ENCODE results near the gene TMEM79.

DNA sequence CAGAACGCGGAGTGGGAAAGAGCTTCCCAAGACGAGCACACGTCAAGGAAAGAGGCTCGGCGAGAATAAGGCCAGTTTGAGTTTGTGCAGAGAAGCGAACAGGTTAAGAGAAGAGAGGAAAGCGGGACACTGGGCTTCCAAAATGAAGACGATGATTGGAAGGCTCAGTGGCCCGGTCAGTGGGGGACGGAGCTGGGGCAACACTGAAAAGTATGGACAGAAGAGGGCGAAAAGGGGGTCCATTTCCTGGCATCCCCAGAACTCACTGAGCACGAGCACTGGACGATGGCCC lies 53.7 kb downstream of the TMEM79 start:
- TF ChIP-seq CTCF (IDR thresholded peaks at IDR 0.05; ENCODE audit: low read depth, low read length) (no peak), POLR2A (IDR thresholded peaks at IDR 0.05; ENCODE audit: extremely low read depth, insufficient read length) (no peak), MYC (IDR thresholded peaks at IDR 0.05; ENCODE audit: low read depth, low read length) (no peak)
- TF ChIP-seq, protein P1, sequence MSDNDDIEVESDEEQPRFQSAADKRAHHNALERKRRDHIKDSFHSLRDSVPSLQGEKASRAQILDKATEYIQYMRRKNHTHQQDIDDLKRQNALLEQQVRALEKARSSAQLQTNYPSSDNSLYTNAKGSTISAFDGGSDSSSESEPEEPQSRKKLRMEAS (IDR thresholded peaks at IDR 0.05; ENCODE audit: low read depth, low read length): no peak; the same call in 1 of the 2 replicates
